Left ventricle myocardium superior (tissue), 1 donor: ENCODE measurements around the gene CIAO2A. TPM values are rescaled to one million over a fixed set of nuclear protein-coding genes. Genes with fewer than 3 reads are reported as not detected.
"Not testable (repeated sequence)": the region's sequence is repeated elsewhere in the genome, so short reads cannot be mapped to it uniquely, and the experiment has no call there.

ENCODE experiments used
- ATAC-seq: fragments of 200-7000 bp; cut with Tn5 transposase; one replicate; pipeline ENCODE4 v1.9.1; 2020; ENCODE audit warnings: mild to moderate bottlenecking, moderate library complexity
- DNase-seq: peaks from one replicate; pipeline ENCODE4 v3.0.0-alpha.2; 2020
- intact Hi-C: fragments of 100-400 bp; cut with micrococcal nuclease; formaldehyde crosslinking; loops from one replicate; pipeline ENCODE4 v1.11.0; 2022
- total RNA-seq: library from RNA; stranded (reverse); fragmentation: NEBNext Ultra II Directional; extraction: Animal tissue kit (Norgen Biotek cat#: 25700); gene quantifications from one replicate; pipeline ENCODE4 v1.2.1, GENCODE V29; 2021
- donor health status: DM: no; HTN: yes; CAD: no; lungs with severe emphysema.

CIAO2A gene
- total RNA-seq, 1 donor from 2014 or later: 72.2 TPM

- intact Hi-C loops: no loop called here
- no peak for DNase-seq
Measured at GRCh38 chr15:64117759-64118487, 24.3 kb upstream of the CIAO2A start.

GRCh38 chr15:64112904-64113303 lies 19.3 kb upstream of the CIAO2A start:
- no peak for DNase-seq
- ATAC-seq: no peak
- intact Hi-C loops: no loop called here

More at GRCh38 chr15:64117759-64118487, 24.3 kb upstream of the CIAO2A start:
- no peak for ATAC-seq

GRCh38 chr15:64112073-64112772 lies 18.6 kb upstream of the CIAO2A start:
- intact Hi-C loops: no loop called here
- ATAC-seq: peak; percentile 30
- no peak for DNase-seq

- ATAC-seq (no peak), DNase-seq (no peak)
- intact Hi-C loops: no loop called here
Measured at GRCh38 chr15:64111679-64112050, 18.0 kb upstream of the CIAO2A start.

GRCh38 chr15:64110950-64111678 lies 17.5 kb upstream of the CIAO2A start:
- intact Hi-C loops: no loop called here
- ATAC-seq (no peak), DNase-seq (no peak)

GRCh38 chr15:64110108-64110701 lies 16.6 kb upstream of the CIAO2A start:
- DNase-seq, intact Hi-C loops: not testable (repeated sequence)
- peak; percentile 63 for ATAC-seq

GRCh38 chr15:64107337-64107736 lies 13.7 kb upstream of the CIAO2A start:
- intact Hi-C loops: no loop called here
- ATAC-seq: no peak
- no peak for DNase-seq

GRCh38 chr15:64105113-64105704 lies 11.6 kb upstream of the CIAO2A start:
- DNase-seq (no peak), ATAC-seq (peak; percentile 63)
- intact Hi-C loops: no loop called here

- ATAC-seq (no peak), DNase-seq (no peak)
- intact Hi-C loops: no loop called here
Measured at GRCh38 chr15:64102497-64102896, 8.9 kb upstream of the CIAO2A start.

- DNase-seq (no peak), ATAC-seq (no peak)
- intact Hi-C loops: no loop called here
Measured at GRCh38 chr15:64100958-64101357, 7.3 kb upstream of the CIAO2A start.

GRCh38 chr15:64099379-64099778 lies 5.7 kb upstream of the CIAO2A start:
- intact Hi-C loops: loop anchor here (5.0 kb wide), 1 partner anchor 53 kb away; the partner anchor contains the start of gene SNX22
- ATAC-seq (peak; percentile 14), DNase-seq (no peak)

GRCh38 chr15:64096668-64097384 lies 3.2 kb upstream of the CIAO2A start:
- no peak for DNase-seq
- intact Hi-C loops: loop anchor here (5.0 kb wide), 1 partner anchor 55 kb away; the partner anchor contains the start of gene SNX22
- no peak for ATAC-seq

- peak; percentile 96 for DNase-seq
- intact Hi-C loops: loop anchor here (5.0 kb wide), 1 partner anchor 56 kb away; the partner anchor contains the start of gene SNX22
- peak; percentile 81 for ATAC-seq
Measured at GRCh38 chr15:64095795-64096667, 2.4 kb upstream of the CIAO2A start, which contains the start of gene SNX1. Gene SNX1, plus strand, starts transcription at chr15:64095982. Its CDS starts 32 bp downstream, at chr15:64096014.

- no peak for DNase-seq
- intact Hi-C loops: loop anchor here (5.0 kb wide), 1 partner anchor 57 kb away; the partner anchor contains the start of gene SNX22
- ATAC-seq: no peak
Measured at GRCh38 chr15:64095431-64095794, 1.8 kb upstream of the CIAO2A start.

GRCh38 chr15:64092864-64093626 lies 593 bp downstream of the CIAO2A start:
- DNase-seq: peak; percentile 67
- intact Hi-C loops: no loop called here
- ATAC-seq: peak; percentile 52

GRCh38 chr15:64092075-64092820 lies 1.4 kb downstream of the CIAO2A start:
- DNase-seq (no peak), ATAC-seq (no peak)
- intact Hi-C loops: no loop called here
